T-cell (primary cell): Measurements from ENCODE around the gene SPOCK1. TPM values are rescaled to one million over a fixed set of nuclear protein-coding genes. Genes with fewer than 3 reads are reported as not detected.

Source experiments
- ATAC-seq, 4 experiments: fragments of 200-7000 bp in 3 of 4; fragments of 150-1000 bp in 1 of 4; cut with Tn5 transposase; replicated peaks in 1 of 4; 1 replicate in 3 of 4; 2 replicates in 1 of 4; pipeline ENCODE4 v1.10.0; 2021; ENCODE audit warnings: moderate library complexity in 3 of 4, mild to moderate bottlenecking in 2 of 4, moderate number of reproducible peaks in 1 of 4
- CTCF ChIA-PET, 2 donors: fragments of 300-600 bp; sonication (Branson Sonifier 250); formaldehyde crosslinking; loops; one replicate each; lab custom pipeline; 2022; ENCODE audit warnings: antibody characterized with exemption in 2 of 2; lab: Charles Lee
- POLR2A ChIA-PET, 2 donors: fragments of 300-600 bp; sonication (Branson Sonifier 250); formaldehyde crosslinking; loops; one replicate each; lab custom pipeline; 2022; ENCODE audit warnings: antibody characterized with exemption in 2 of 2; lab: Charles Lee
- DNase-seq, 35 experiments: peaks; one replicate each; pipeline versions ENCODE4 v3.0.0 to v3.0.0-alpha.2; 2013 to 2023
- H3K27ac ChIP-seq: one replicate; pipeline ENCODE4 v1.5.1; 2013; ENCODE audit warnings: low read length
- H3K27me3 ChIP-seq, 2 experiments: replicated peaks in 1 of 2; 1 replicate in 1 of 2; 2 replicates in 1 of 2; pipeline versions ENCODE4 v1.6.1 to v1.7.0; 2013; ENCODE audit warnings: low read length in 1 of 2, mixed read lengths in 1 of 2; ENCODE audit not compliant: control insufficient read depth in 2 of 2, insufficient read depth in 2 of 2; ENCODE audit errors: extremely low read depth in 1 of 2
- H3K36me3 ChIP-seq, 2 donors: 1 replicate in 1 of 2; 2 replicates in 1 of 2; pipeline versions ENCODE4 v1.6.1 to v1.7.0; 2013; ENCODE audit warnings: low read length in 1 of 2; ENCODE audit not compliant: control insufficient read depth in 2 of 2, insufficient read depth in 1 of 2; ENCODE audit errors: extremely low read depth in 1 of 2
- H3K4me1 ChIP-seq, 2 experiments: 1 replicate in 1 of 2; 2 replicates in 1 of 2; pipeline versions ENCODE4 v1.6.1 to v1.7.0; 2013; ENCODE audit warnings: low read length in 2 of 2, mixed read lengths in 1 of 2; ENCODE audit not compliant: insufficient read depth in 2 of 2, control insufficient read depth in 1 of 2; ENCODE audit errors: extremely low read depth in 1 of 2
- H3K4me3 ChIP-seq, 2 donors: 1 replicate in 1 of 2; 2 replicates in 1 of 2; pipeline versions ENCODE4 v1.5.1 to v1.7.0; 2013; ENCODE audit warnings: mild to moderate bottlenecking in 2 of 2, low read length in 1 of 2, moderate library complexity in 1 of 2; ENCODE audit not compliant: control insufficient read depth in 1 of 2; ENCODE audit errors: extremely low read depth in 1 of 2
- H3K9me3 ChIP-seq: 2 replicates; pipeline ENCODE4 v1.7.0; 2013
- H3K27ac Mint-ChIP-seq, 2 donors: one replicate each; pipeline ENCODE4 v1.8.0; 2020 to 2021; ENCODE audit warnings: mild to moderate bottlenecking in 2 of 2, mixed read lengths in 2 of 2
- H3K27me3 Mint-ChIP-seq, 2 donors: one replicate each; pipeline ENCODE4 v1.8.0; 2021 to 2022; ENCODE audit warnings: mixed read lengths in 2 of 2
- H3K36me3 Mint-ChIP-seq: one replicate; pipeline ENCODE4 v1.8.0; 2021; ENCODE audit warnings: mixed read lengths
- H3K4me1 Mint-ChIP-seq, 3 donors: one replicate each; pipeline ENCODE4 v1.8.0; 2020 to 2022; ENCODE audit warnings: mixed read lengths in 3 of 3, mild to moderate bottlenecking in 1 of 3
- H3K4me3 Mint-ChIP-seq, 3 donors: one replicate each; pipeline ENCODE4 v1.8.0; 2020 to 2022; ENCODE audit warnings: mild to moderate bottlenecking in 3 of 3, mixed read lengths in 3 of 3, moderate library complexity in 3 of 3
- H3K9me3 Mint-ChIP-seq, 3 donors: one replicate each; pipeline ENCODE4 v1.8.0; 2020 to 2022; ENCODE audit warnings: mixed read lengths in 3 of 3
- WGBS: methylation state at CpG from one replicate; pipeline ENCODE4 v1.1.5; 2013; ENCODE audit warnings: missing lambda C conversion rate; ENCODE audit not compliant: insufficient coverage; 5-methylcytosine and 5-hydroxymethylcytosine counted together
- total RNA-seq, 35 experiments: library from RNA in 6 of 35; stranded (reverse) in 6 of 35; fragments of 120-200 nt in 1 of 35; gene quantifications; one replicate each; pipeline versions ENCODE4 v1.2.1 to v1.2.4 and lab custom pipeline; 2013 to 2026

Gene SPOCK1
- total RNA-seq, 5 donors from 2014 or later (not counting 1 experiment from before 2014, with no cell fraction given): 0.57 TPM; not detected in 4

DNA sequence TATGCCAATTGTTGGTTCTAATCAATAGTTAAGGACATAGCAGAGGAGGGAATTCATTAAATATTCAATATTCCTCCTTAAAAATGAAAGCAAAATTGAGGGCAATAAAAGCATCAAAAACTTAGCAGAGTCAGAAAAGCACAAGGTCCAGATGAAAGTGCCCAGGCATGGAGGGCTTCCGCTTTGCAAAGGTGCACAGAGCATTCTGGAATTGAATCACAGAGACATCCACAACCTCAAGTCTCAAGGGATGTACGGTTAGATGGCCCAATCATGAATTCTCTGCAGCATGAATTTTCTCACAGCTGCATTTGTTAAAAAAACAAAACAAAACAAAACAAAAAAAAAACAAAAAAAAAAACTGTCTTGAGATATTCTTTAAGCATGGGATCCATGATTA is 253.7 kb downstream of the SPOCK1 start:
- ATAC-seq (no peak), DNase-seq (no peak)
- Histone ChIP-seq H3K27me3 (peaks cover 0 to 4% of the 10 kb centered on the region in 2 experiments), H3K9me3 (no peaks in the 10 kb centered on the region), H3K36me3 (no peaks in the 10 kb centered on the region), H3K4me3 (no peak overlapping the region), H3K27ac (no peak overlapping the region), H3K4me1 (no peaks in the 10 kb centered on the region)
- peaks cover 0 to 4% (median 0%) of the 10 kb centered on the region in 3 donors for H3K9me3 Mint-ChIP-seq
- no peak overlapping the region for H3K4me3 Mint-ChIP-seq
- no peaks in the 10 kb centered on the region for H3K4me1 Mint-ChIP-seq
- no peak overlapping the region for H3K27ac Mint-ChIP-seq
- peaks cover 1 to 3% of the 10 kb centered on the region in 2 donors for H3K27me3 Mint-ChIP-seq
- CTCF ChIA-PET: no interaction called here
- POLR2A ChIA-PET: no interaction called here
- WGBS: 93% methylated on average over 1 of the region's 2 CpGs
- H3K36me3 Mint-ChIP-seq: no peaks in the 10 kb centered on the region

DNA sequence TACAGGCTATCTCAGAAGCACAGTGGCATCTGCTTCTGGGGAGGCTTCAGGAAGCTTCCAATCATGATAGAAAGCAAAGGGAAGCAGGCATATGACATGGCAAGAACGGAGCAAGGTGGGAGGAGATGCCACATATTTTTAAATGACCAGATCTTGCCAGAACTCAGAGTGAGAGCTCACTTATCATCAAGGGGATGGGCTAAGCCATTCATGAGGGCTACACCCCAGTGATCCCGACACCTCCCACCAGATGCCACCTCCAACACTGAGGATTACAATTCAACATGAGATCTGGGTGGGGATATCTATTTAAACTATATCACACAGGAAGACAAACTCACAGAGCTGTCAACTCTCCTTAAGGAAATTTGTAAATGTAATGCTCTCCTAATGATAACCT is 258.8 kb downstream of the SPOCK1 start:
- WGBS: no CpG with 5 or more reads among the region's 2 CpGs
- Mint-ChIP-seq H3K4me3 (no peak overlapping the region), H3K36me3 (no peaks in the 10 kb centered on the region), H3K27me3 (peaks cover 3 to 25% of the 10 kb centered on the region in 2 donors), H3K4me1 (no peaks in the 10 kb centered on the region), H3K9me3 (peaks cover 0 to 4% (median 0%) of the 10 kb centered on the region in 3 donors), H3K27ac (no peak overlapping the region)
- H3K36me3 ChIP-seq: no peaks in the 10 kb centered on the region
- DNase-seq (no peak), ATAC-seq (no peak)
- POLR2A ChIA-PET: no interaction called here
- no peak overlapping the region for H3K27ac ChIP-seq
- H3K4me3 ChIP-seq: no peak overlapping the region
- no peaks in the 10 kb centered on the region for H3K9me3 ChIP-seq
- H3K27me3 ChIP-seq: peaks cover 0 to 7% of the 10 kb centered on the region in 2 experiments
- H3K4me1 ChIP-seq: no peaks in the 10 kb centered on the region
- CTCF ChIA-PET: no interaction called here

DNA sequence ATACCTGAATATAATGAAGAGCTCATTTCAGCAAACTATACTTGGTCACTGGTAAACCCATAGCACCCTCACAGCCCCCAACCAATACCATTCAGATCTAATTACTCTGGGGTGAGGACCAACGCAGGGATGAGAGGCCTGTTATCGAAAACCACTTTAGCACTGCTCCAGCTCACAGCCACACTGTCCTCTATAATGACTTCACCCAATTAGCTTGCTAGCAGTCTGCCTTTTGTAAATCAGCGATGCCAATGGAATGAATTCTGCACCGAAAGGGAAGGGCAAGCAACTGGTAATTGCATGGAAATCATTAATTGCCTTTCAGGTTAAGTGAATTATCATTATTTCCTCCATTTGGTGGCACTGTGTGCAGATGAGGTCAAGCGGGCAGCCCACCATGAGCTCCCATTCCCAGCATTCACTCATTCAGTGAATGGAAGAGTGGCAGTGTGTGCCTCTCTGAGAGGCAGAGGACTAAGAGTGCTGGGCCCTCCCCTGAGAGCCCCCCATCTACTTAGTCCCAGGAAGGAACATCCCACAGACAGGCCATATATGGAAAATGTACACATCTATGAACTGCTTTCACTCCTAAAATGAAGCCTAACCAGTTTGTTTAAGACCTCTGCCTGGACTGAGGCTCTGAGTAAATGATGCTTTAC is 262.1 kb downstream of the SPOCK1 start:
- POLR2A ChIA-PET: no interaction called here
- Histone ChIP-seq H3K9me3 (no peaks in the 10 kb centered on the region), H3K27me3 (peaks cover 0 to 11% of the 10 kb centered on the region in 2 experiments), H3K36me3 (no peaks in the 10 kb centered on the region), H3K4me3 (no peak overlapping the region), H3K27ac (no peak overlapping the region), H3K4me1 (no peaks in the 10 kb centered on the region)
- no peak overlapping the region for H3K27ac Mint-ChIP-seq
- peaks cover 6 to 31% of the 10 kb centered on the region in 2 donors for H3K27me3 Mint-ChIP-seq
- DNase-seq: no peak
- 80% methylated on average over 1 of the region's 5 CpGs for WGBS
- ATAC-seq: no peak
- H3K4me1 Mint-ChIP-seq: no peaks in the 10 kb centered on the region
- no peak overlapping the region for H3K4me3 Mint-ChIP-seq
- H3K9me3 Mint-ChIP-seq: peaks cover 0 to 4% (median 0%) of the 10 kb centered on the region in 3 donors
- CTCF ChIA-PET: no interaction called here
- no peaks in the 10 kb centered on the region for H3K36me3 Mint-ChIP-seq

DNA sequence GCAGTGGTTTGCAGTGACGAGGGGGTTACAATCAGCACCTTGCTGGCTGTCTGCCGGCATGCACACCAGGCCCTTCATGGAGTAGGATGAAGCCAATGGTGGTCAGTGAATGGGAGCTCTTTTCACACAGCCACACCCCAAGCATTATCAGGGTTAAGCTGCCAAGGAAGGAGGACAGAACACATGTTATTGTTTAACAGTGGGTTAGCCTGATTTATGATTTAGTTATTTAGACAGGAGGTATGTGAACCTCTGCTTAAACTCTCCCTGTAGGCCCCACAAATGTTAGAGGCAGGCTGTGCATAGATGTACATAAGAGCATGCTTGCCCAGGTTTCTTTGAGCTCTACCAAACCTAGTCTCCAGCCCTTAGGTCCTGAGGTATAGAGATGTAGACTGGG is 262.9 kb downstream of the SPOCK1 start:
- WGBS: no CpG with 5 or more reads among the region's 2 CpGs
- no peaks in the 10 kb centered on the region for H3K4me1 ChIP-seq
- ChIA-PET CTCF (no interaction called here), POLR2A (no interaction called here)
- H3K27ac Mint-ChIP-seq: no peak overlapping the region
- no peak overlapping the region for H3K27ac ChIP-seq
- no peaks in the 10 kb centered on the region for H3K36me3 Mint-ChIP-seq
- H3K4me3 Mint-ChIP-seq: no peak overlapping the region
- peaks cover 6 to 31% of the 10 kb centered on the region in 2 donors for H3K27me3 Mint-ChIP-seq
- no peaks in the 10 kb centered on the region for H3K9me3 Mint-ChIP-seq
- no peak for DNase-seq
- H3K27me3 ChIP-seq: peaks cover 0 to 10% of the 10 kb centered on the region in 2 experiments
- no peak for ATAC-seq
- no peaks in the 10 kb centered on the region for H3K36me3 ChIP-seq
- H3K4me3 ChIP-seq: no peak overlapping the region
- H3K4me1 Mint-ChIP-seq: no peaks in the 10 kb centered on the region
- no peaks in the 10 kb centered on the region for H3K9me3 ChIP-seq

DNA sequence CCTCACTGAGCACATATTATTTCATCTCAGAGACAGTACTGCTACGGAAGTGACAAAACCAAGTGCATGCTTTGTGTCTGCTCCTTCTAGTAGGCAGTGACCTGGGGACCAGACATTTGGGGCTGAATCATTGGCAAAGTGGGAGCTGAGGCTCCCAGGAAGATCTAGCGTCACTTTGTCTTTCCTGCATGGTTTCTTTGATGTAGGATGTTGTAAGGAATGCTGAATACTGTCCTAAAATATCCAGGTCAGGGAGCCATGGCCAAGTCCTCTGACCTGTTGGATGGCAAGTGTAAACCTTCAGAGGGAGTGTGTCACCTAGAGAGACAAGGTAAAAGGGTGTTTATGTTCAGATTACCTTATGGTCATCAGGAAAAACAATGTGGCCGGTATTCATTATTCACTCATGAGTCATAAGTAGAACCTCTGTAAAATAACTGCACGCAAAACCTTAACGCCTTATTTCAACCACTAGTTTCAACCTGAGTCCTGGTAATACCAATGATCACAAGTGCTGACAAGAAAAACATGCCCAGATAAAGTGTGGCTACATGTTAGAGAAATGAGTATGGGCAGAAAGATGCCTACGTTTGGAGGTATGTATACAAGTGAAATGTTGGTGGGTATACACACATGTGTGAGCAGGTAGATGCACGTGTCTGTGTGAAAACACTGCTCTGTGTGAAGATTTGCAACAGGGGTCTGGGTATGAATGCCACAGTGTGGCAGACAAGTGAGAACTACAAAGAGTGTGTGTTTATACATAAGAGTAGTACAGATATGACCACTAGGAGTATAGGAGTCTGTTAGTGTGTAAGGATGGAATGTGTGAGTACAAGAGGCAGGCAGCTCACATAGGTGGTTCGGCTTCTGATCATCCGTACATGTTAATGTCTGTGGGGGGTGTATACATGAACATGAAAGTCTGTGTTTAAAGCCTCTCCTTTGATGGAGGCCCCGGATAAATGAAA is 263.9 kb downstream of the SPOCK1 start:
- Histone ChIP-seq H3K27ac (no peak overlapping the region), H3K36me3 (no peaks in the 10 kb centered on the region), H3K9me3 (no peaks in the 10 kb centered on the region), H3K4me1 (no peaks in the 10 kb centered on the region), H3K27me3 (peaks cover 0 to 10% of the 10 kb centered on the region in 2 experiments), H3K4me3 (no peak overlapping the region)
- Mint-ChIP-seq H3K27ac (no peak overlapping the region), H3K4me1 (no peaks in the 10 kb centered on the region), H3K27me3 (peaks cover 6 to 31% of the 10 kb centered on the region in 2 donors), H3K9me3 (no peaks in the 10 kb centered on the region), H3K4me3 (no peak overlapping the region), H3K36me3 (no peaks in the 10 kb centered on the region)
- WGBS: 80% methylated on average over 5 of the region's 10 CpGs
- CTCF ChIA-PET: no interaction called here
- POLR2A ChIA-PET: no interaction called here
- no peak for DNase-seq
- no peak for ATAC-seq

DNA sequence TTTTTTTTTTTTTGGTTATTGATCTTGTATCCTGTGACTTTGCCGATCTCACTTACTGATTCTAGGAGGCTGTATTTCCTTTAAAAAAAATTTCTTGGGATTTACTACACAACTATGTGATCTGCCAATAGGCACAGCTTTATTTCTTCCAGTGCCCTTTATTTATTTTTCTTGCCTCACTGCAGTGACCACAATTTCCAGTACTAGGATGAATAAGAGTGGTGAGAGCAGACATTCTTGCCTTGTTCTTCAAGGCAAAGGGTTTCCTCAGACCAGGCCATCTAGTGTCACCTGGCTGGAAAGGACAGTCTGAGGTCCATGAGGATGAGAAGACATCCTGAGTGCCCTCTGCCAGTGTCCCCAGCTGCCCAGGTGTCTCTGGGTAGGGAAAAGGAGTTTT is 265.4 kb downstream of the SPOCK1 start:
- POLR2A ChIA-PET: no interaction called here
- no peaks in the 10 kb centered on the region for H3K36me3 ChIP-seq
- no peaks in the 10 kb centered on the region for H3K4me1 ChIP-seq
- no peaks in the 10 kb centered on the region for H3K9me3 ChIP-seq
- Mint-ChIP-seq H3K27me3 (peaks cover 4 to 31% of the 10 kb centered on the region in 2 donors), H3K4me3 (no peak overlapping the region), H3K4me1 (no peaks in the 10 kb centered on the region), H3K27ac (no peak overlapping the region), H3K9me3 (no peaks in the 10 kb centered on the region), H3K36me3 (no peaks in the 10 kb centered on the region)
- no peak overlapping the region for H3K27ac ChIP-seq
- no peak for DNase-seq
- CTCF ChIA-PET: no interaction called here
- no CpG with 5 or more reads among the region's 1 CpG for WGBS
- H3K27me3 ChIP-seq: peaks cover 0 to 10% of the 10 kb centered on the region in 2 experiments
- ATAC-seq: no peak
- no peak overlapping the region for H3K4me3 ChIP-seq
